Activated CD4-positive, alpha-beta T cell treated with anti-CD3 and anti-CD28 coated beads, Interleukin-2, amount 50 U/mL, for 1 hour (primary cell): ENCODE measurements around the gene OR2Y1.
"Not testable (repeated sequence)": the region's sequence is repeated elsewhere in the genome, so short reads cannot be mapped to it uniquely, and the experiment has no call there.

Experiments used
- DNase-seq: peaks from one replicate; pipeline ENCODE4 v3.0.0-alpha.2; 2020

Gene OR2Y1

DNA sequence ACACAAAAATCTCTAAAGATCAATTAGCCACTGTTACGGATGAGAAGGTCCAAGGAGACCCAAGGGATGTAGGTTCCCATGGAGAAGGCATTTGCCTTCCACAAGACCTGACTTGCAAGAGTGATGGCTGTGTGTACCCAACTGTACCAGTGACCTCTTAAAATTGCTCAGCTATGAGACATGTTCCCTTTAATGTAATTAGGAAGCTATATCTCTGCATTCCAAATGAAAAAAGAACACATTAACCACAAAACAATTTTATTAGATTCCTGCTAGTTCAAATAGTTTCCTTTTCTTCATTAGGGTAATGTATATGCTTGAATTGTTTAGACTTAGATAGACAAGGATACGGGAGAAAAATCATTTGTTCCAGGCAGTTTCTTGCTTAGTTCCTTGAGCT, 3.3 kb downstream of the OR2Y1 start:
- no peak for DNase-seq

DNA sequence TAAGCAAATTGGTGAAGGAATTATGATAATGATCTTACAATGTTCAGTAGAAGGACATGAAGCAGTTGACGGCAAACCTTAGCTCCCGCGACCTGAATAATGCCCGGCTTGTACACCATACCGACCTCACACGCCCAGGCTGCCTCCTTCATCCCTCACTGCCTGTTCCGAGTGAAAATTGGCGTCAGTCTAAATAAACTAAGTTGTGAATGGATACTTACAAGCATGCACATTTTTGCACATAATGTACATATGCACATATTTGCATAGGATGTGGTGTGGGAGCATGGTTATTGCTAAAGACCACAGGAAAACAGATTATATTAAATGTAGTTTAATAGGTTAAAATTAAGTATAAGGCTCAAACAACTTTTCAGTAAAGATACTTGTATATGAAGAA, 14.9 kb downstream of the OR2Y1 start:
- DNase-seq, result no peak

- no peak for DNase-seq
Observed at GRCh38 chr5:180723936-180724335, 15.9 kb downstream of the OR2Y1 start.

DNA sequence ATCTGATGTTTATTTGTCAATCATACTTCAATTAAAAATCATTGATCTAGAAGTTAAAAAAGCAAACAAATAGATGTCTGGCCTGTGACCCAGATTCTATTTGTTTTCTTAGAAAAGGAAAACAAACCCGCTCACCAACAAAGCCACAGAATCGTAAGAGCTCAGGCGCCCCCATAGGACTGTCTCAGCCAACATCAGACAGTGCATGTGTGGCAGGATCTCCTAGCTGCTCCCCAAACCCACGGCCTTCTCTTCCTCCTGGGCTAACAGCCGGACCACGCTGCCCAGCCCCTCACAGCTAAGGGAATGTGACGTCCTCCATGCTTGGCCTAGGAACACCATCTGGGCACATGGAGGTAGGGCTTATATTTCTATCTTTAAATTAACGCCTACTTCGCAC, 19.4 kb downstream of the OR2Y1 start:
- no peak for DNase-seq

GRCh38 chr5:180719781-180720180, 20.1 kb downstream of the OR2Y1 start:
- DNase-seq, result no peak

GRCh38 chr5:180718810-180719453, 20.9 kb downstream of the OR2Y1 start:
- peak; percentile 23 for DNase-seq

- DNase-seq, result no peak
Observed at GRCh38 chr5:180717989-180718388, 21.9 kb downstream of the OR2Y1 start.

DNA sequence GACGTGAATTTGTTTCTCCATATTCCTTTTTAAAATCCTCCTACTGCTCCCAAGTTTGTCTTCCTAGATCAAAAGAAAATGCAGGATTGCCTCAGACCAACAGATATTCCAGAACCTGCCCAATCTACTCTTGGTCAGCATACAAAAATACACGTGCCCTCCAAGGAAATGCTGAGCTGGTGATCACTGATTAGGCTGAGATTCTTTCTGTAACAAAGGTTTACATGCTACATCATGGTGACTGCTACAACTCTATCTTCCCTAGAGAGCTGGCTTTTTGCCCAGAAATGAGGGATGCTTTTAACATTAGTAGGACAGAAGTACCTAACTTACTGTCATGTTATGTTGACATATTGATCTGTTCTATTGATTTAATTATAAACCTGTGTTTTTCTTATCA, 35.5 kb downstream of the OR2Y1 start:
- DNase-seq, result no peak

DNA sequence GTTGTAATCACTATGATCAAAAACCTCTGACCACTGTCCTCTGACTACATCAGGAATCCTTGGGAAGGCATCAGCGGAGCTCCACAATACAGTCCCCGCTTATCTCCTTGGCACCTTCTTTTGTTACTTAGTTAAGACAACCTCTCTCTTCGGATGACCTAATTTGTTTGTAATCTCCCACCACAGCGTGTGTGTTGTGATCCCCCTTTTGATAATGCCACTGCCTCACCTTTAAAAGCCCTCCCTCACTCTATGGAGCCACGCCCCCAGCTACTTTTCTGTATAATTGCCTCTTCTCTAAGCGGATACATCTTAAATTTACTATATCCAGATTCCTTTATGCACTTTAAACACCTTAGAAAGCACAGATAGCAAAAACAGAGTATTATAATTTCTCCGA, 35.9 kb downstream of the OR2Y1 start:
- no peak for DNase-seq

- DNase-seq, result not testable (repeated sequence)
Observed at GRCh38 chr5:180703371-180703770, 36.5 kb downstream of the OR2Y1 start.

- not testable (repeated sequence) for DNase-seq
Observed at GRCh38 chr5:180700440-180700839, 39.4 kb downstream of the OR2Y1 start.

- no peak for DNase-seq
Observed at GRCh38 chr5:180699042-180699441, 40.8 kb downstream of the OR2Y1 start.

GRCh38 chr5:180696116-180696515, 43.7 kb downstream of the OR2Y1 start:
- DNase-seq, result no peak

GRCh38 chr5:180692429-180692828, 47.4 kb downstream of the OR2Y1 start:
- DNase-seq, result no peak

- DNase-seq, result no peak
Observed at GRCh38 chr5:180691046-180691445, 48.8 kb downstream of the OR2Y1 start.

DNA sequence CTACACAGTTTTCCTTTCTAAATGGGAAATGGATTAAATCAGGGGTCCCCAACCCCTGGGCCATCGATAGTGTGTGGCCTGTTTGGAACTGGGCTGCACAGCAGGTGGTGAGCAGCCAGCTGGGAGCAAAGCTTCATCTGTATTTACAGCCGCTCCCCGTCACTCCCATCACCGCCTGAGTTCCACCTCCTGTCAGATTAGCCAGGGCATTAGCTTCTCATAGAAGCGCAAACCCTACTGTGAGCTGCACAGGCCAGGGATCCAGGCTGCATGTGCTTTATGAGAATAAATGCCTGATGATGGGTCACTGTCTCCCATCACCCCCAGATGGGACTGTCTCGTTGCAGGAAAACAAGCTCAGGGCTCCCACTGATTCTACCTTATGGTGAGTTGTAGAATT, 49.3 kb downstream of the OR2Y1 start:
- no peak for DNase-seq

DNA sequence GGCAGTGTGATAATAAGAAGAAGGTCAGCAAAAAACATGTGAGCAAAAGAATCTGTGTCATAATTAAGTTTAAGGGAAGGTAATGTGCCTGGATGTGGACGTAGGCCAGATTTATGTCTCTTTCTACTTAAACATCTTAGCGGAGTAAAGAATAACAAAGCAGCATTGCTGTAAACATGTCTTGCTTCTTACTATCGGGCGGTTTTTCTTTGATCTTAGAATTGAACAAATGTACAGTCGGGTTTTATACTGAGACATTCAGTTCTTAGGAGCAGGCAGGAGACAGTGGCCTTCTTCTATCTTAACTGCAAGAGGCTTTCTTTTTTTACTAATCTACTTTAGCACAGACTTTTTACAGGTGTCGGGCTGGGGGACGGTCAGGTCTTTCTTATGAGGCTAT, 50.1 kb downstream of the OR2Y1 start:
- no peak for DNase-seq
